Central memory CD4-positive, alpha-beta T cell (primary cell): ENCODE measurements around the gene KLHDC10.
"Not testable (repeated sequence)": the region's sequence is repeated elsewhere in the genome, so short reads cannot be mapped to it uniquely, and the experiment has no call there.

ENCODE experiments used
- DNase-seq: peaks from one replicate; pipeline ENCODE4 v3.0.0; 2022

The KLHDC10 gene

GRCh38 chr7:130079846-130080394 lies 9.6 kb downstream of the KLHDC10 start:
- no peak for DNase-seq

GRCh38 chr7:130083497-130083896 lies 13.2 kb downstream of the KLHDC10 start:
- not testable (repeated sequence) for DNase-seq

- DNase-seq = no peak
Observed at GRCh38 chr7:130084037-130084875, 13.9 kb downstream of the KLHDC10 start.

- not testable (repeated sequence) for DNase-seq
Observed at GRCh38 chr7:130085235-130085634, 14.9 kb downstream of the KLHDC10 start.

- DNase-seq = no peak
Observed at GRCh38 chr7:130086938-130087337, 16.6 kb downstream of the KLHDC10 start.

- no peak for DNase-seq
Observed at GRCh38 chr7:130087364-130087763, 17.0 kb downstream of the KLHDC10 start.

- DNase-seq = no peak
Observed at GRCh38 chr7:130090745-130091532, 20.6 kb downstream of the KLHDC10 start.

GRCh38 chr7:130091999-130092398 lies 21.7 kb downstream of the KLHDC10 start:
- no peak for DNase-seq

GRCh38 chr7:130092598-130092997 lies 22.3 kb downstream of the KLHDC10 start:
- no peak for DNase-seq

- no peak for DNase-seq
Observed at GRCh38 chr7:130095812-130096211, 25.5 kb downstream of the KLHDC10 start.

GRCh38 chr7:130096243-130096827 lies 26.0 kb downstream of the KLHDC10 start:
- no peak for DNase-seq

GRCh38 chr7:130099331-130099730 lies 29.0 kb downstream of the KLHDC10 start:
- no peak for DNase-seq

GRCh38 chr7:130102588-130102987 lies 32.3 kb downstream of the KLHDC10 start:
- DNase-seq = no peak

GRCh38 chr7:130107949-130108674 lies 37.8 kb downstream of the KLHDC10 start:
- no peak for DNase-seq

- no peak for DNase-seq
Observed at GRCh38 chr7:130108809-130109208, 38.5 kb downstream of the KLHDC10 start.

- DNase-seq = no peak
Observed at GRCh38 chr7:130112093-130112492, 41.8 kb downstream of the KLHDC10 start.

- no peak for DNase-seq
Observed at GRCh38 chr7:130112662-130113425, 42.5 kb downstream of the KLHDC10 start.

- DNase-seq = not testable (repeated sequence)
Observed at GRCh38 chr7:130113426-130113805, 43.1 kb downstream of the KLHDC10 start.

GRCh38 chr7:130113887-130114286 lies 43.6 kb downstream of the KLHDC10 start:
- no peak for DNase-seq

- DNase-seq = no peak
Observed at GRCh38 chr7:130114374-130114773, 44.0 kb downstream of the KLHDC10 start.

- no peak for DNase-seq
Observed at GRCh38 chr7:130114776-130115175, 44.4 kb downstream of the KLHDC10 start.

GRCh38 chr7:130118294-130118693 lies 48.0 kb downstream of the KLHDC10 start:
- DNase-seq = no peak
